Activated CD8-positive, alpha-beta T cell treated with anti-CD3 and anti-CD28 coated beads for 36 hours (primary cell): Measurements from ENCODE around the gene HIPK1. TPM values are rescaled to one million over a fixed set of nuclear protein-coding genes. Genes with fewer than 3 reads are reported as not detected.

Experiments
- ATAC-seq: fragments of 200-7000 bp; cut with Tn5 transposase; one replicate; pipeline ENCODE4 v1.10.0; 2021; ENCODE audit warnings: mild to moderate bottlenecking, moderate library complexity
- CTCF ChIA-PET: fragments of 350-600 bp; sonication (Branson Sonifier 250); formaldehyde crosslinking; loops from one replicate; lab custom pipeline; 2021; ENCODE audit warnings: antibody characterized with exemption; lab: Charles Lee
- POLR2A ChIA-PET: fragments of 350-600 bp; sonication (Branson Sonifier 250); formaldehyde crosslinking; loops from one replicate; lab custom pipeline; 2021; ENCODE audit warnings: antibody characterized with exemption; lab: Charles Lee
- DNase-seq: peaks from one replicate; pipeline ENCODE4 v3.0.0-alpha.2; 2020
- H3K27ac Mint-ChIP-seq: one replicate; pipeline ENCODE4 v1.8.0; 2021; ENCODE audit warnings: mild to moderate bottlenecking, mixed read lengths
- H3K27me3 Mint-ChIP-seq: one replicate; pipeline ENCODE4 v1.8.0; 2021; ENCODE audit warnings: mixed read lengths
- H3K36me3 Mint-ChIP-seq: one replicate; pipeline ENCODE4 v1.8.0; 2021; ENCODE audit warnings: low read depth, mixed read lengths
- H3K4me1 Mint-ChIP-seq: one replicate; pipeline ENCODE4 v1.8.0; 2021; ENCODE audit warnings: low read depth, mixed read lengths
- H3K4me3 Mint-ChIP-seq: one replicate; pipeline ENCODE4 v1.8.0; 2021; ENCODE audit warnings: mild to moderate bottlenecking, moderate library complexity, mixed read lengths
- H3K9me3 Mint-ChIP-seq: one replicate; pipeline ENCODE4 v1.8.0; 2021; ENCODE audit warnings: mixed read lengths
- CTCF ChIP-seq: fragments of 200-600 bp; IDR thresholded peaks from one replicate; pipeline ENCODE4 v1.8.0; 2022; ENCODE audit warnings: antibody characterized with exemption, mild to moderate bottlenecking
- intact Hi-C: fragments of 100-400 bp; cut with micrococcal nuclease; formaldehyde crosslinking; loops from one replicate; pipeline ENCODE4 v1.10.0; 2022
- total RNA-seq, 2 experiments: library from RNA; stranded (reverse); gene quantifications; one replicate each; pipeline ENCODE4 v1.2.3, GENCODE V29; 2021

HIPK1 gene
- total RNA-seq, 2 experiments from 2014 or later, result 42.8 to 45.1 TPM

DNA sequence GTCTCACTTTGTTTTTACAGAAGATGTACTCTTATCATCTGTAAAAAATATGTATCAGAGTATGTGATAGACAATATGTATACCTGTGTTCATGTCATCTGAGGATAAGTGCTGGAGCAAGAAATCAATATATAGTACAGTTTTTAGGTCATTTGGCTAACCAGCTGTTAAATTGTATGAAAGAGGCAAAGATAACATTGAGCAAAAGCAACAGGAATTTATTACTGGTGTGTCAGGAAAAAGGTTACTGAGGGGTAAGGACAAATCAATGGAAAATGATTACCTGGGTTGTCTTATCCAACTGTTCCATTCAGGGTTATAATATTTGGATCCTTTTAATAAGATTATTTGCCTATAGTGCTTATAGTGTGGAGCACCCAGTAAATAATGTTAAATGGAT is 4.9 kb downstream of the HIPK1 start:
- CTCF ChIA-PET, result interaction anchor here (0.9 to 2.2 kb wide), 3 partner anchors 11 to 30 kb away, joined by 3 to 13 read pairs (median 4); no protein-coding TSS in a partner anchor

DNA sequence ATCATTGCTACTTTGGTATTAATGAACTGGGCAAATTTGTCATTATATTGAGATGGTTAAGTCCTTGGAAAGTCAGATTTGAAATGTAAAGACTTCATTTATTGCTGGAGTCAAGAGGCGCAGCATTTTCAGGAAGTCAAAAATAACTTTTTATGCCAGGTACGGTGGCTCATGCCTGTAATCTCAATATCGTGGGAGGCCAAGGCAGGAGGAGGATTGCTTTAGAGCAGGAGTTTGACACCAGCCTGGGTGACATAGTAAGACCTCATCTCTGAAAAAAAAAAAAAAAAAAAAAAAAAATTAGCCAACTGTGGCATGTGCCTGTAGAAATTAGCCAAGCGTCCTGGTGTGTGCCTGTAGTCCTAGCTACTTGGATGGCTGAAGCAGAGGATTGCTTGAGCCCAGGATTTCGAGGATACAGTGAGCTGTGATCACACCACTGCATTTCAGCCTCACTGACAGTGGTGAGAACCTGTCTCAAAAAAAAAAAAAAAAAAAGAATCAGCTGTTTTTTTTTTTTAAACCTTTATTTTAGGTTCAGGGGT is 5.5 kb downstream of the HIPK1 start:
- TF ChIP-seq CTCF, result no peak
- ATAC-seq (no peak), DNase-seq (no peak)
- no peaks in the 10 kb centered on the region for H3K9me3 Mint-ChIP-seq
- intact Hi-C loops, result loop anchor here (5.0 kb wide), 1 partner anchor 62 kb away; the partner anchor contains the start of gene PTPN22
- peak overlapping the region; percentile 97 for H3K27ac Mint-ChIP-seq
- ChIA-PET CTCF (interaction anchor here (0.9 to 2.2 kb wide), 3 partner anchors 11 to 31 kb away, joined by 3 to 13 read pairs (median 4); no protein-coding TSS in a partner anchor), POLR2A (interaction anchor here (0.6 to 6.1 kb wide), 6 partner anchors 13 to 123 kb away, joined by 3 to 60 read pairs (median 4); partner anchors contain the start of genes AP4B1, DCLRE1B and RSBN1)
- no peaks in the 10 kb centered on the region for H3K27me3 Mint-ChIP-seq
- peaks cover 68% of the 10 kb centered on the region for H3K4me1 Mint-ChIP-seq
- H3K36me3 Mint-ChIP-seq, result peaks cover 27% of the 10 kb centered on the region
- peak overlapping the region; percentile 90 for H3K4me3 Mint-ChIP-seq

More for the DNA sequence above, 4.9 kb downstream of the HIPK1 start:
- POLR2A ChIA-PET, result interaction anchor here (0.8 to 6.1 kb wide), 3 partner anchors 8 to 29 kb away, joined by 3 to 60 read pairs (median 10); partner anchors contain the start of genes AP4B1 and DCLRE1B
- peak overlapping the region; percentile 90 for H3K4me3 Mint-ChIP-seq
- H3K36me3 Mint-ChIP-seq, result peaks cover 27% of the 10 kb centered on the region
- no peaks in the 10 kb centered on the region for H3K27me3 Mint-ChIP-seq
- H3K9me3 Mint-ChIP-seq, result no peaks in the 10 kb centered on the region
- H3K27ac Mint-ChIP-seq, result peak overlapping the region; percentile 97
- no peak for ATAC-seq
- no peak for DNase-seq
- intact Hi-C loops, result loop anchor here (5.0 kb wide), 1 partner anchor 62 kb away; the partner anchor contains the start of gene PTPN22
- H3K4me1 Mint-ChIP-seq, result peaks cover 63% of the 10 kb centered on the region
- TF ChIP-seq CTCF, result no peak

- H3K36me3 Mint-ChIP-seq, result peaks cover 27% of the 10 kb centered on the region
- intact Hi-C loops, result no loop called here
These were observed 6.1 kb downstream of the HIPK1 start for GRCh38 chr1:113935176-113935575.

DNA sequence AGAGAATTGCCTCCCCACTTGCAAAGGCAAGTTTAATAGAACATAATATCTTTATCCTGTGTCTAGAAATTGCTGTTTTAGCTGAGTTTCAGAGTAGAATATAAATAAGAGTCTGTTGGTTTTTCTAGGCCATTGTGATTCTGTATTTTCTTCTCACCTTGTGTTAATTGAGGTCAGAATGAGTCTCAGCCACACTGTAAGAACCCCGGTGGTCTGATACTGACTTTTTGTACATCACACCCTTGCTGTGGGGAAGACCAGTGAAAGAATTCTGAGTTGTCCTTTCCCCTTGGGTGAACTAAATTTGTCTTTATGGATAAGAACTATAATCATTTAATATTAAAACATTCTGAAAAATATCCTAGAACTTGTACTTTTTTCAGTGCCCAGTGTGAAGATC is 6.8 kb downstream of the HIPK1 start:
- Mint-ChIP-seq H3K9me3 (no peaks in the 10 kb centered on the region), H3K4me1 (peaks cover 79% of the 10 kb centered on the region), H3K36me3 (peaks cover 35% of the 10 kb centered on the region), H3K27me3 (no peaks in the 10 kb centered on the region), H3K27ac (peak overlapping the region; percentile 60), H3K4me3 (no peak overlapping the region)
- intact Hi-C loops, result no loop called here
- ChIA-PET POLR2A (interaction anchor here (0.8 to 2.4 kb wide), 5 partner anchors 16 to 124 kb away, joined by 3 to 10 read pairs (median 5); partner anchors contain the start of genes AP4B1, DCLRE1B and RSBN1), CTCF (interaction anchor here (1.2 to 1.4 kb wide), 2 partner anchors 16 to 28 kb away, joined by 4 read pairs; no protein-coding TSS in a partner anchor)
- peak; percentile 45 for DNase-seq
- ATAC-seq, result peak; percentile 24
- TF ChIP-seq CTCF, result no peak

More at GRCh38 chr1:113935176-113935575, 6.1 kb downstream of the HIPK1 start:
- H3K9me3 Mint-ChIP-seq, result no peaks in the 10 kb centered on the region
- CTCF ChIA-PET, result interaction anchor here (1.2 to 2.2 kb wide), 3 partner anchors 10 to 28 kb away, joined by 4 read pairs; no protein-coding TSS in a partner anchor
- H3K4me3 Mint-ChIP-seq, result no peak overlapping the region
- TF ChIP-seq CTCF, result no peak
- ATAC-seq, result no peak
- no peak for DNase-seq
- H3K27ac Mint-ChIP-seq, result peak overlapping the region; percentile 60
- POLR2A ChIA-PET, result interaction anchor here (0.6 to 2.4 kb wide), 6 partner anchors 16 to 123 kb away, joined by 3 to 10 read pairs (median 4); partner anchors contain the start of genes AP4B1, DCLRE1B and RSBN1
- peaks cover 73% of the 10 kb centered on the region for H3K4me1 Mint-ChIP-seq
- no peaks in the 10 kb centered on the region for H3K27me3 Mint-ChIP-seq

DNA sequence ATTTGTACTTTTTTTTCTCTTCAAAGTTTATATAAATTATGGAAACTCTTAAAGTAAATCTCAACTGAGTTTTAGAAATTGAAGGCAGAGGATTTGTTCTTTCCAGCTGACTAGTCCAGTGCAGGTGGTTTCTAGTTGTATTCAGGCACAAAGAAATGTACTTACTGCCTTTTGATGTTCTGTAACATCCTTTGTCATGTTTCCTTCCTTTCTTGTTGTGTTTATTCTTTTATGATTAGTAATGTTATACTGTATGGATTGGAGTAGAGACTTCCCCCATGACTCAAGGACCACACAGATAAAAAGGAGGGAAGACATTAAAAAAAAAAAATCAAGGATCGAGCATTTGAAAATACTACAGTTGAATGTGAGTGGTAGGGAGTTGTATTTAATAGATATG is 8.0 kb downstream of the HIPK1 start:
- POLR2A ChIA-PET, result no interaction called here
- Mint-ChIP-seq H3K9me3 (no peaks in the 10 kb centered on the region), H3K36me3 (peaks cover 43% of the 10 kb centered on the region), H3K27me3 (no peaks in the 10 kb centered on the region), H3K4me3 (no peak overlapping the region), H3K4me1 (peaks cover 82% of the 10 kb centered on the region), H3K27ac (peak overlapping the region; percentile 82)
- CTCF ChIA-PET, result no interaction called here
- ATAC-seq (no peak), DNase-seq (no peak)
- intact Hi-C loops, result no loop called here
- TF ChIP-seq CTCF, result no peak
